Kidney (tissue), 14 donors: Measurements from ENCODE around the gene CST5. TPM values are rescaled to one million over a fixed set of nuclear protein-coding genes. Genes with fewer than 3 reads are reported as not detected.
A peak's percentile ranks its signal among the peaks of the same experiment; 100 is the strongest.
"Not testable (repeated sequence)": the region's sequence is repeated elsewhere in the genome, so short reads cannot be mapped to it uniquely, and the experiment has no call there.

Experiments used
- DNase-seq, 5 donors: peaks; one replicate each; pipeline ENCODE4 v3.0.0-alpha.2; 2013 to 2020
- FAIRE-seq: peaks from 2 replicates; lab custom pipeline; 2012; peaks lifted over from hg19 to GRCh38; lab: Jason Lieb, UNC
- H3K27ac ChIP-seq, 2 donors: one replicate each; pipeline ENCODE4 v1.7.0; 2013; ENCODE audit warnings: low read depth in 2 of 2, low read length in 2 of 2, inconsistent platforms in 1 of 2
- H3K27me3 ChIP-seq: one replicate; pipeline ENCODE4 v1.7.1; 2013; ENCODE audit warnings: low read length, inconsistent platforms; ENCODE audit not compliant: control insufficient read depth, insufficient read depth
- H3K36me3 ChIP-seq, 3 donors: one replicate each; pipeline versions ENCODE4 v1.7.0 to v1.7.1; 2013; ENCODE audit warnings: low read length in 3 of 3, control low read depth in 1 of 3, inconsistent platforms in 1 of 3; ENCODE audit not compliant: insufficient read depth in 3 of 3, control insufficient read depth in 2 of 3
- H3K4me1 ChIP-seq, 3 donors: one replicate each; pipeline versions ENCODE4 v1.7.0 to v1.7.1; 2013; ENCODE audit warnings: low read length in 3 of 3, inconsistent platforms in 1 of 3, low read depth in 1 of 3; ENCODE audit not compliant: control insufficient read depth in 2 of 3, insufficient read depth in 2 of 3
- H3K4me3 ChIP-seq, 3 donors: one replicate each; pipeline versions ENCODE4 v1.7.0 to v1.8.1; 2013; ENCODE audit warnings: low read length in 3 of 3, control low read depth in 1 of 3, inconsistent platforms in 1 of 3
- H3K9ac ChIP-seq, 3 donors: one replicate each; pipeline versions ENCODE4 v1.7.0 to v1.7.1; 2013; ENCODE audit warnings: low read length in 3 of 3, control low read depth in 1 of 3, inconsistent platforms in 1 of 3
- H3K9me3 ChIP-seq, 3 donors: one replicate each; pipeline versions ENCODE4 v1.7.0 to v1.7.1; 2013; ENCODE audit warnings: low read length in 3 of 3, control low read depth in 1 of 3, inconsistent platforms in 1 of 3; ENCODE audit not compliant: control insufficient read depth in 2 of 3, insufficient read depth in 1 of 3
- CTCF ChIP-seq: IDR thresholded peaks from 3 replicates; pipeline ENCODE4 v1.5.1; 2012; ENCODE audit warnings: mild to moderate bottlenecking, moderate library complexity, borderline replicate concordance; ENCODE audit not compliant: insufficient read depth; ENCODE audit errors: extremely low read depth
- intact Hi-C: fragments of 100-400 bp; cut with DNase I; formaldehyde crosslinking; loops from one replicate; pipeline ENCODE4 v1.11.1; 2022
- polyA plus RNA-seq: library from polyadenylated mRNA; stranded (reverse); fragments of 350-450 nt; fragmentation: Illumina TruSeq; extraction: RNeasy Lipid Tissue Mini Kit (QIAGEN cat#74804); gene quantifications from one replicate; pipeline ENCODE4 v1.2.3, GENCODE V29; 2014; ENCODE audit warnings: low read depth, low replicate concordance; ENCODE audit not compliant: insufficient read depth
- total RNA-seq: library from RNA; stranded (reverse); fragmentation: NEBNext Ultra II Directional; extraction: Animal tissue kit (Norgen Biotek cat#: 25700); gene quantifications from one replicate; pipeline ENCODE4 v1.2.1, GENCODE V29; 2021
- donor health status: control.
- donor health status: control.
- donor health status: control.
- donor health status: control.
- donor health status: control.
- donor health status: DM: yes; HTN: yes; CAD: no.
- donor health status: Normal renal cell carcinoma (clear cell type).

The CST5 gene
- total and polyA plus RNA-seq, 2 donors from 2014 or later: not detected

DNA sequence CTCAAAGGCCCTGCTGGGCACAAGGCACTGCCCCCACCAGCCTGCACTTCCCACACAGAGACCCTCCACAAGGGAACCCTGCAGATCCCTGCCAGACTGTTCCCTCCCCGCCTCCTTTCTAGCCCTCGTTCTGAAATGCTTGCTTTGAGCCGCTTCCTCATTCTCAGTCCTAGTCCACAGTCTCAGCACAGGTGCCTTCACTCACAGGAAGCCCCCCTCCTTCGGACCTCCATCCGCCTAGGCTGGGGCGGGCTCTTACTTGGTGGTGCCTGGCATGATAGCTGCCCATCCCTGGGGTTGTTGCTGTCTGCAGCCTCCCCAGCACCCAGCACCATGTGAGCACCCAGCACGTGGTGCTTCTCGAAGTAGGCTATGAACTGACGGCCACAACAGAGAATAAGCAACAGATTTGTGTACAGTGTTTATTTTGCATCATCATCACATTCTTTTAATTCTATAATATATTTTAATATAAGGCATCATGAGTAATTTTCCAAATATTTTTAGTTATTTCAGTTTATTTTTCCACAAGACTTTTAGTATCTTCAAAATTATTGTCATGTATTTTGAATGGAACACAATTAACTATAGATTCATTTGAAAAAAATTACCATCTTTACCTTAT lies 12.3 kb downstream of the CST5 start:
- no peak for TF ChIP-seq CTCF
- FAIRE-seq: no peak
- H3K27ac ChIP-seq: no peak overlapping the region

GRCh38 chr20:23860771-23861170 lies 18.8 kb downstream of the CST5 start:
- H3K9me3 ChIP-seq, H3K9ac ChIP-seq, H3K36me3 ChIP-seq, FAIRE-seq, H3K27me3 ChIP-seq, intact Hi-C loops, H3K4me1 ChIP-seq, H3K27ac ChIP-seq, DNase-seq, H3K4me3 ChIP-seq: not testable (repeated sequence)

More for the DNA sequence above, 12.3 kb downstream of the CST5 start:
- H3K36me3 ChIP-seq: no peaks in the 10 kb centered on the region
- H3K4me1 ChIP-seq: no peaks in the 10 kb centered on the region
- H3K4me3 ChIP-seq: no peak overlapping the region
- intact Hi-C loops: no loop called here
- no peaks in the 10 kb centered on the region for H3K27me3 ChIP-seq
- H3K9me3 ChIP-seq: no peaks in the 10 kb centered on the region
- no peak overlapping the region for H3K9ac ChIP-seq
- no peak for DNase-seq

GRCh38 chr20:23857962-23858595 lies 21.5 kb downstream of the CST5 start:
- Histone ChIP-seq H3K27ac (no peak overlapping the region), H3K4me3 (no peak overlapping the region), H3K27me3 (no peaks in the 10 kb centered on the region), H3K9me3 (no peaks in the 10 kb centered on the region), H3K4me1 (no peaks in the 10 kb centered on the region), H3K36me3 (no peaks in the 10 kb centered on the region), H3K9ac (no peak overlapping the region)
- no peak for TF ChIP-seq CTCF
- intact Hi-C loops: no loop called here
- no peak for FAIRE-seq
- peak in 4 of 5 donors; percentile 64 to 86 (median 75) for DNase-seq

DNA sequence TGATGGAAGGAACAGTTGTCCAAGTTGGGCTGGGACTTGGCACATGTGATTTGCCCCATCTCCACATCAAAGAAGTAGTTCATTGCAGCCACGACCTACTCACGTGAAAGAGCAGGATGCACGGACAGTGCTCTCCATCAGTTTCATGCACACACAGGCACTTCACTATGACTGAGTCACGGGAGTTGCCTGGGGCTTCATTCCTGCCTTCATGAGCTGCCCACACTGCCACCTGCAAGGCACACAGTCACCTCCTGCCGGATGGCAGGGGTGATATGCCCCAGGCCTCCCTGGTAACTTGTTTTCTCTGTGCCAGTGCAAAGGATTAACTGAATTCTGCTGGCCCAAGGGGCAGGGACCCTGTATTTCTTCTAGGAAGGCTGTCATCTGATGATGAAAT lies 22.8 kb downstream of the CST5 start:
- H3K36me3 ChIP-seq: no peaks in the 10 kb centered on the region
- H3K4me1 ChIP-seq: no peaks in the 10 kb centered on the region
- no peaks in the 10 kb centered on the region for H3K9me3 ChIP-seq
- FAIRE-seq (no peak), DNase-seq (no peak)
- intact Hi-C loops: no loop called here
- no peak for TF ChIP-seq CTCF
- H3K9ac ChIP-seq: no peak overlapping the region
- no peak overlapping the region for H3K4me3 ChIP-seq
- H3K27ac ChIP-seq: no peak overlapping the region
- H3K27me3 ChIP-seq: no peaks in the 10 kb centered on the region
